Neuronal stem cell (in vitro differentiated cells): Measurements from ENCODE around the gene SERPINI2.

ENCODE experiments used
- DNase-seq: peaks from one replicate; pipeline ENCODE4 v3.0.0-alpha.2; 2013; ENCODE audit warnings: low spot score
- H2AFZ ChIP-seq: one replicate; pipeline ENCODE4 v1.6.1; 2013; ENCODE audit warnings: mild to moderate bottlenecking, low read length, inconsistent platforms
- H2AK5ac ChIP-seq: 2 replicates; pipeline ENCODE4 v1.6.1; 2013; ENCODE audit warnings: low read depth, mild to moderate bottlenecking, inconsistent platforms, low read length, moderate library complexity, mixed read lengths
- H2BK120ac ChIP-seq: 2 replicates; pipeline ENCODE4 v1.6.1; 2013; ENCODE audit warnings: low read depth, mild to moderate bottlenecking, inconsistent platforms, low read length, moderate library complexity, mixed read lengths
- H2BK12ac ChIP-seq: one replicate; pipeline ENCODE4 v1.6.1; 2013; ENCODE audit warnings: low read length, inconsistent platforms
- H2BK15ac ChIP-seq: 2 replicates; pipeline ENCODE4 v1.6.1; 2013; ENCODE audit warnings: mild to moderate bottlenecking, low read length, inconsistent platforms, mixed read lengths
- H2BK5ac ChIP-seq: one replicate; pipeline ENCODE4 v1.6.1; 2013; ENCODE audit warnings: inconsistent platforms, mild to moderate bottlenecking, low read length, moderate library complexity
- H3K14ac ChIP-seq: one replicate; pipeline ENCODE4 v1.6.1; 2013; ENCODE audit warnings: low read length, inconsistent platforms
- H3K18ac ChIP-seq: 2 replicates; pipeline ENCODE4 v1.6.1; 2013; ENCODE audit warnings: low read length, inconsistent platforms
- H3K23ac ChIP-seq: 2 replicates; pipeline ENCODE4 v1.6.1; 2013; ENCODE audit warnings: low read depth, mild to moderate bottlenecking, mixed read lengths, low read length, inconsistent platforms; ENCODE audit not compliant: poor library complexity
- H3K27ac ChIP-seq: replicated peaks from 3 replicates; pipeline ENCODE4 v1.5.1; 2013; ENCODE audit warnings: low read length, inconsistent platforms
- H3K27me3 ChIP-seq, 3 experiments: 2 replicates each; pipeline ENCODE4 v1.6.1; 2013; ENCODE audit warnings: low read length in 3 of 3, mild to moderate bottlenecking in 2 of 3, inconsistent platforms in 1 of 3, low read depth in 1 of 3, mixed read lengths in 1 of 3, moderate library complexity in 1 of 3; ENCODE audit not compliant: control insufficient read depth in 3 of 3, insufficient read depth in 3 of 3
- H3K36me3 ChIP-seq, 2 donors: replicated peaks in 1 of 2; 2 replicates each; pipeline ENCODE4 v1.6.1; 2013; ENCODE audit warnings: low read length in 2 of 2; ENCODE audit not compliant: control insufficient read depth in 2 of 2, insufficient read depth in 2 of 2
- H3K4ac ChIP-seq: 2 replicates; pipeline ENCODE4 v1.6.1; 2013; ENCODE audit warnings: inconsistent platforms, mild to moderate bottlenecking, low read length, moderate library complexity
- H3K4me1 ChIP-seq, 2 donors: 1 replicate in 1 of 2; 2 replicates in 1 of 2; pipeline ENCODE4 v1.6.1; 2013; ENCODE audit warnings: low read length in 2 of 2, low read depth in 1 of 2; ENCODE audit not compliant: control insufficient read depth in 2 of 2, insufficient read depth in 1 of 2
- H3K4me2 ChIP-seq: one replicate; pipeline ENCODE4 v1.6.1; 2013; ENCODE audit warnings: mild to moderate bottlenecking, low read length, inconsistent platforms; ENCODE audit not compliant: insufficient read depth, poor library complexity, severe bottlenecking
- H3K4me3 ChIP-seq, 2 donors: 2 replicates each; pipeline ENCODE4 v1.5.1; 2013; ENCODE audit warnings: low read length in 2 of 2, mild to moderate bottlenecking in 2 of 2, inconsistent platforms in 1 of 2, moderate library complexity in 1 of 2
- H3K79me1 ChIP-seq: one replicate; pipeline ENCODE4 v1.6.1; 2013; ENCODE audit warnings: low read depth, mild to moderate bottlenecking, inconsistent platforms, low read length, moderate library complexity
- H3K9ac ChIP-seq: one replicate; pipeline ENCODE4 v1.6.1; 2013; ENCODE audit warnings: mild to moderate bottlenecking, low read depth, low read length, inconsistent platforms; ENCODE audit not compliant: poor library complexity
- H3K9me3 ChIP-seq, 2 donors: replicated peaks in 1 of 2; 2 replicates each; pipeline versions ENCODE3 to v1.6.1; 2013; ENCODE audit warnings: low read length in 2 of 2, mild to moderate bottlenecking in 2 of 2, inconsistent platforms in 1 of 2, low read depth in 1 of 2, mixed read lengths in 1 of 2, moderate library complexity in 1 of 2; ENCODE audit not compliant: control insufficient read depth in 2 of 2, insufficient read depth in 1 of 2
- H4K8ac ChIP-seq: one replicate; pipeline ENCODE4 v1.6.1; 2013; ENCODE audit warnings: low read depth, mild to moderate bottlenecking, inconsistent platforms, low read length, moderate library complexity
- H4K91ac ChIP-seq: one replicate; pipeline ENCODE4 v1.6.1; 2013; ENCODE audit warnings: low read length, low read depth, mild to moderate bottlenecking, inconsistent platforms; ENCODE audit not compliant: poor library complexity
- WGBS, 2 donors: extraction: QIAGEN DNeasy Blood & Tissue Kit; methylation state at CpG; one replicate each; pipeline ENCODE4 v1.1.7; 2013; ENCODE audit warnings: missing lambda C conversion rate in 2 of 2, mixed read lengths in 1 of 2; ENCODE audit not compliant: insufficient read length in 2 of 2, insufficient replicate concordance in 1 of 2; ENCODE audit errors: extremely low coverage in 2 of 2; 5-methylcytosine and 5-hydroxymethylcytosine counted together

SERPINI2 gene

DNA sequence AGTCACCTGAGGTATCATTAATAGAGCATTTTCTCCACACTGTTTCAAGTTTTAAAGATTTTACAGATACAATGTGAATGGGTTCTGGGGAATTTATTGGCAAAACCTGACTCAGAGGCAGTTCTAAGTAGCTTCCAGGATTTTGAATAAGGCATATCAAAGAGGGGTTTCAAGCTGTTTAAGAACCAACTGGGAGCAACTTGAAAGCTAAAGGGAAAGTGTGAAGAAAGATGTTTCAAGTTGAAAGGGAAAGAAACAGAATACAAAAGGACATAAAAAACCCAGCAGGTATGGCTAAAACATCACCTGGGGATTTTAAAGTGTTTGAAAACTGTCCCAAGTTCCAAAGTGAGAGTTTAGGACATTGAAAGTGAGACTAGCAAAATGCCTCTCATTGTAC lies 17.8 kb upstream of the SERPINI2 start:
- no peak overlapping the region for H3K4me2 ChIP-seq
- no peak overlapping the region for H2BK120ac ChIP-seq
- DNase-seq, result no peak
- H3K36me3 ChIP-seq, result no peaks in the 10 kb centered on the region
- H2BK12ac ChIP-seq, result no peak overlapping the region
- no peak overlapping the region for H3K4me3 ChIP-seq
- no peaks in the 10 kb centered on the region for H3K27me3 ChIP-seq
- H4K91ac ChIP-seq, result no peak overlapping the region
- H3K9me3 ChIP-seq, result no peaks in the 10 kb centered on the region
- no peak overlapping the region for H2BK15ac ChIP-seq
- no peak overlapping the region for H2AFZ ChIP-seq
- H3K18ac ChIP-seq, result no peak overlapping the region
- H3K4me1 ChIP-seq, result no peaks in the 10 kb centered on the region
- no peak overlapping the region for H4K8ac ChIP-seq
- no peak overlapping the region for H2BK5ac ChIP-seq
- H3K23ac ChIP-seq, result no peak overlapping the region
- no peak overlapping the region for H3K4ac ChIP-seq
- no peaks in the 10 kb centered on the region for H3K79me1 ChIP-seq
- H3K14ac ChIP-seq, result no peak overlapping the region
- no peak overlapping the region for H3K27ac ChIP-seq
- H3K9ac ChIP-seq, result no peak overlapping the region
- no peak overlapping the region for H2AK5ac ChIP-seq

DNA sequence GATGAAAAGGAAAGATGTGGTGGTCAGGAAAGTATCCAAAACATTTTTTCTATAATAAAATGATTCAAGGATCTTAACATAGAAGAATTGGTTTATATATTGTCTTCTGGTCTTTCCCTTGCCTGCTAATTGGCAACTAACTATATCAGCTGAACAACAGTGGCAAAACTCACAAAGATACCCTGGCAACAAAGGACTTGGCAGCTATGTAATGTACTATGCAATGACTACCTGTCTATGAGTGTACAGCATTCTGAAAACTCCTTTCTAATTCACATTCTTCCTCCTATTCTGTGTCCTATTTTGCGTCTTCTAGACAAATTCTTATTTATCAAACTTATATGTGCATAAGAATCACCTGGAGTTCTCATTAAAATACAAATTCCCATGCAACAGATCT lies 15.7 kb upstream of the SERPINI2 start:
- DNase-seq, result no peak
- no CpG with 5 or more reads among the region's 1 CpG for WGBS, 2 donors
- no peak overlapping the region for H4K91ac ChIP-seq
- H3K27ac ChIP-seq, result no peak overlapping the region
- H3K23ac ChIP-seq, result no peak overlapping the region
- no peak overlapping the region for H2AFZ ChIP-seq
- no peak overlapping the region for H3K9ac ChIP-seq
- H2BK15ac ChIP-seq, result no peak overlapping the region
- no peaks in the 10 kb centered on the region for H3K27me3 ChIP-seq
- H4K8ac ChIP-seq, result no peak overlapping the region
- no peaks in the 10 kb centered on the region for H3K79me1 ChIP-seq
- no peaks in the 10 kb centered on the region for H3K36me3 ChIP-seq
- H3K14ac ChIP-seq, result no peak overlapping the region
- no peak overlapping the region for H3K4ac ChIP-seq
- H3K9me3 ChIP-seq, result no peaks in the 10 kb centered on the region
- no peak overlapping the region for H2BK12ac ChIP-seq
- H2AK5ac ChIP-seq, result no peak overlapping the region
- H2BK5ac ChIP-seq, result no peak overlapping the region
- H3K4me1 ChIP-seq, result no peaks in the 10 kb centered on the region
- H3K4me2 ChIP-seq, result no peak overlapping the region
- no peak overlapping the region for H2BK120ac ChIP-seq
- H3K4me3 ChIP-seq, result no peak overlapping the region
- H3K18ac ChIP-seq, result no peak overlapping the region

DNA sequence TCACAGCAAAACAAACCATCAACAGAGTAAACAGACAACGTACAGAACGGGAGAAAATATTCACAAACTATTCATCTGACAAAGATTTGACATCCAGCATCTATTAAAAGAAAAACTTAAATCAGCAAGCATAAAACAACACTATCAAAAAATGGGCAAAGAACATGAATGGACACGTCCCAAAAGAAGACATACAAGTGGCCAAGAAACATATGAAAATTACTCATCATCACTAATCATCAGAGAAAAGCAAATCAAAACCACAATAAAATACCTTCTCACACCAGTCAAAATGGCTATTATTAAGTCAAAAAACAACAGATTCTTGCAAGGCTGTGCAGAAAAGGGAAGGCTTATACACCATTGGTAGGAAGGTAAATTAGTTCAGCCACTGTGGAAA lies 13.7 kb upstream of the SERPINI2 start:
- H4K91ac ChIP-seq, result no peak overlapping the region
- H3K79me1 ChIP-seq, result no peaks in the 10 kb centered on the region
- H3K9me3 ChIP-seq, result no peaks in the 10 kb centered on the region
- H2BK15ac ChIP-seq, result no peak overlapping the region
- no peaks in the 10 kb centered on the region for H3K4me1 ChIP-seq
- no peak overlapping the region for H3K4me3 ChIP-seq
- no peak overlapping the region for H4K8ac ChIP-seq
- H2AK5ac ChIP-seq, result no peak overlapping the region
- no peak overlapping the region for H3K14ac ChIP-seq
- no peaks in the 10 kb centered on the region for H3K36me3 ChIP-seq
- H2BK120ac ChIP-seq, result no peak overlapping the region
- H2AFZ ChIP-seq, result no peak overlapping the region
- no peak overlapping the region for H3K18ac ChIP-seq
- H3K9ac ChIP-seq, result no peak overlapping the region
- no peak overlapping the region for H2BK12ac ChIP-seq
- H3K4ac ChIP-seq, result no peak overlapping the region
- no peaks in the 10 kb centered on the region for H3K27me3 ChIP-seq
- no peak overlapping the region for H3K27ac ChIP-seq
- no CpG with 5 or more reads among the region's 3 CpGs for WGBS, 2 donors
- no peak for DNase-seq
- H3K23ac ChIP-seq, result no peak overlapping the region
- no peak overlapping the region for H2BK5ac ChIP-seq
- no peak overlapping the region for H3K4me2 ChIP-seq

DNA sequence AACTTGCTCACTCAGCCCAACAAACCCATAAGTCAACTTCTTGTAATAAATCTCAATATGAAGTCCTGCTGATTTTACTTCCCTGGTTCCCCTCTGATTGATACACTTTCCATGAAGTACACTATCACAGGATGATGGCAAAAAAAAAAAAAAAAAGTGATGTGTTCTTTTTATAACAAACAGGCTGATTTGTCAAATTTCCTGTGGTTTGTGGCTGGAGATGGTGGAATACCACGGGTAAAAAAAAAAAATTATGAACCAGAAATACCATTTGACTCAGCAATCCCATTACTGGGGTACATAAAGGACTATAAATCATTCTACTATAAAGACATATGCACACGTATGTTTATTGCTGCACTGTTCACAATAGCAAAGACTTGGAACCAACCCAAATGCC lies 10.7 kb upstream of the SERPINI2 start:
- Histone ChIP-seq H3K36me3 (no peaks in the 10 kb centered on the region), H2BK12ac (no peak overlapping the region), H2AK5ac (no peak overlapping the region), H3K79me1 (no peaks in the 10 kb centered on the region), H3K9me3 (no peaks in the 10 kb centered on the region), H4K8ac (no peak overlapping the region), H3K4me3 (no peak overlapping the region), H3K4me1 (no peaks in the 10 kb centered on the region), H2BK120ac (no peak overlapping the region), H3K27me3 (no peaks in the 10 kb centered on the region), H2BK15ac (no peak overlapping the region), H3K23ac (no peak overlapping the region), H3K9ac (no peak overlapping the region), H2AFZ (no peak overlapping the region), H3K18ac (no peak overlapping the region), H4K91ac (no peak overlapping the region), H3K14ac (no peak overlapping the region), H2BK5ac (no peak overlapping the region), H3K27ac (no peak overlapping the region), H3K4me2 (no peak overlapping the region), H3K4ac (no peak overlapping the region)
- no CpG with 5 or more reads among the region's 2 CpGs for WGBS, 2 donors
- no peak for DNase-seq
